ENCODE measurements around the gene STUM. TPM values are rescaled to one million over a fixed set of nuclear protein-coding genes. Genes with fewer than 3 reads are reported as not detected.
A peak's percentile ranks its signal among the peaks of the same experiment; 100 is the strongest.

The STUM gene
- total and polyA plus RNA-seq, 4 donors, result 4.8 to 21.1 (median 15.0) TPM

GRCh38 chr1:226652613-226653012 is 104.0 kb downstream of the STUM start:
- Histone ChIP-seq H3K27me3 (ENCODE audit: control insufficient read depth, insufficient read depth, low read length) (no peaks in the 10 kb centered on the region), H3K4me1 (ENCODE audit: control insufficient read depth, insufficient read depth, low read length) (peaks cover 56% of the 10 kb centered on the region), H3K36me3 (ENCODE audit: control insufficient read depth, insufficient read depth, low read length) (peaks cover 11% of the 10 kb centered on the region), H3K4me3 (ENCODE audit: low read depth, low read length) (no peak overlapping the region), H3K9me3 (ENCODE audit: control insufficient read depth, insufficient read depth, low read length) (no peaks in the 10 kb centered on the region), H3K27ac (ENCODE audit: low read depth, low read length) (no peak overlapping the region)
- WGBS (ENCODE audit: insufficient coverage), result 95% methylated on average over 5 of the region's 6 CpGs
- no peak for DNase-seq (ENCODE audit: low read depth in 4 of 6, low spot score in 6 of 6)

- H3K27ac ChIP-seq (ENCODE audit: low read depth, low read length), result peak overlapping the region; percentile 75
- peaks cover 64% of the 10 kb centered on the region for H3K4me1 ChIP-seq (ENCODE audit: control insufficient read depth, insufficient read depth, low read length)
- DNase-seq (ENCODE audit: low read depth in 4 of 6, low spot score in 6 of 6), result no peak
- no peaks in the 10 kb centered on the region for H3K27me3 ChIP-seq (ENCODE audit: control insufficient read depth, insufficient read depth, low read length)
- H3K4me3 ChIP-seq (ENCODE audit: low read depth, low read length), result no peak overlapping the region
- H3K36me3 ChIP-seq (ENCODE audit: control insufficient read depth, insufficient read depth, low read length), result peaks cover 4% of the 10 kb centered on the region
- H3K9me3 ChIP-seq (ENCODE audit: control insufficient read depth, insufficient read depth, low read length), result no peaks in the 10 kb centered on the region
- WGBS (ENCODE audit: insufficient coverage), result 84% methylated on average over 11 of the region's 11 CpGs
These were observed 104.9 kb downstream of the STUM start for GRCh38 chr1:226653311-226653921.

GRCh38 chr1:226654046-226654667 is 105.6 kb downstream of the STUM start:
- Histone ChIP-seq H3K27ac (ENCODE audit: low read depth, low read length) (peak overlapping the region; percentile 75), H3K9me3 (ENCODE audit: control insufficient read depth, insufficient read depth, low read length) (no peaks in the 10 kb centered on the region), H3K4me3 (ENCODE audit: low read depth, low read length) (no peak overlapping the region), H3K4me1 (ENCODE audit: control insufficient read depth, insufficient read depth, low read length) (peaks cover 72% of the 10 kb centered on the region), H3K27me3 (ENCODE audit: control insufficient read depth, insufficient read depth, low read length) (no peaks in the 10 kb centered on the region), H3K36me3 (ENCODE audit: control insufficient read depth, insufficient read depth, low read length) (peaks cover 5% of the 10 kb centered on the region)
- WGBS (ENCODE audit: insufficient coverage), result 45% methylated on average over 6 of the region's 8 CpGs
- DNase-seq (ENCODE audit: low read depth in 4 of 6, low spot score in 6 of 6), result no peak

GRCh38 chr1:226654668-226655055 is 106.1 kb downstream of the STUM start:
- Histone ChIP-seq H3K36me3 (ENCODE audit: control insufficient read depth, insufficient read depth, low read length) (peaks cover 7% of the 10 kb centered on the region), H3K27me3 (ENCODE audit: control insufficient read depth, insufficient read depth, low read length) (no peaks in the 10 kb centered on the region), H3K27ac (ENCODE audit: low read depth, low read length) (peak overlapping the region; percentile 75), H3K4me3 (ENCODE audit: low read depth, low read length) (no peak overlapping the region), H3K4me1 (ENCODE audit: control insufficient read depth, insufficient read depth, low read length) (peaks cover 77% of the 10 kb centered on the region), H3K9me3 (ENCODE audit: control insufficient read depth, insufficient read depth, low read length) (no peaks in the 10 kb centered on the region)
- no peak for DNase-seq (ENCODE audit: low read depth in 4 of 6, low spot score in 6 of 6)
- WGBS (ENCODE audit: insufficient coverage), result 67% methylated on average over 8 of the region's 8 CpGs

- peaks cover 7% of the 10 kb centered on the region for H3K36me3 ChIP-seq (ENCODE audit: control insufficient read depth, insufficient read depth, low read length)
- no peaks in the 10 kb centered on the region for H3K9me3 ChIP-seq (ENCODE audit: control insufficient read depth, insufficient read depth, low read length)
- H3K27ac ChIP-seq (ENCODE audit: low read depth, low read length), result peak overlapping the region; percentile 86
- 88% methylated on average over 5 of the region's 12 CpGs for WGBS (ENCODE audit: insufficient coverage)
- H3K4me1 ChIP-seq (ENCODE audit: control insufficient read depth, insufficient read depth, low read length), result peaks cover 78% of the 10 kb centered on the region
- no peak for DNase-seq (ENCODE audit: low read depth in 4 of 6, low spot score in 6 of 6)
- H3K27me3 ChIP-seq (ENCODE audit: control insufficient read depth, insufficient read depth, low read length), result no peaks in the 10 kb centered on the region
- H3K4me3 ChIP-seq (ENCODE audit: low read depth, low read length), result no peak overlapping the region
These were observed 106.9 kb downstream of the STUM start for GRCh38 chr1:226655251-226656163.

- peak overlapping the region; percentile 86 for H3K27ac ChIP-seq (ENCODE audit: low read depth, low read length)
- no peak for DNase-seq (ENCODE audit: low read depth in 4 of 6, low spot score in 6 of 6)
- H3K4me3 ChIP-seq (ENCODE audit: low read depth, low read length), result no peak overlapping the region
- peaks cover 78% of the 10 kb centered on the region for H3K4me1 ChIP-seq (ENCODE audit: control insufficient read depth, insufficient read depth, low read length)
- WGBS (ENCODE audit: insufficient coverage), result 68% methylated on average over 3 of the region's 4 CpGs
- peaks cover 10% of the 10 kb centered on the region for H3K36me3 ChIP-seq (ENCODE audit: control insufficient read depth, insufficient read depth, low read length)
- H3K27me3 ChIP-seq (ENCODE audit: control insufficient read depth, insufficient read depth, low read length), result no peaks in the 10 kb centered on the region
- H3K9me3 ChIP-seq (ENCODE audit: control insufficient read depth, insufficient read depth, low read length), result no peaks in the 10 kb centered on the region
These were observed 107.6 kb downstream of the STUM start for GRCh38 chr1:226656201-226656600.

- DNase-seq (ENCODE audit: low read depth in 4 of 6, low spot score in 6 of 6), result peak in 1 of 6 donors; percentile 57
- H3K27me3 ChIP-seq (ENCODE audit: control insufficient read depth, insufficient read depth, low read length), result no peaks in the 10 kb centered on the region
- H3K4me1 ChIP-seq (ENCODE audit: control insufficient read depth, insufficient read depth, low read length), result peaks cover 83% of the 10 kb centered on the region
- 45% methylated on average over 7 of the region's 12 CpGs for WGBS (ENCODE audit: insufficient coverage)
- no peaks in the 10 kb centered on the region for H3K9me3 ChIP-seq (ENCODE audit: control insufficient read depth, insufficient read depth, low read length)
- peaks cover 10% of the 10 kb centered on the region for H3K36me3 ChIP-seq (ENCODE audit: control insufficient read depth, insufficient read depth, low read length)
- H3K4me3 ChIP-seq (ENCODE audit: low read depth, low read length), result no peak overlapping the region
- peak overlapping the region; percentile 86 for H3K27ac ChIP-seq (ENCODE audit: low read depth, low read length)
These were observed 108.2 kb downstream of the STUM start for GRCh38 chr1:226656601-226657277.

- Histone ChIP-seq H3K4me3 (ENCODE audit: low read depth, low read length) (no peak overlapping the region), H3K27me3 (ENCODE audit: control insufficient read depth, insufficient read depth, low read length) (no peaks in the 10 kb centered on the region), H3K36me3 (ENCODE audit: control insufficient read depth, insufficient read depth, low read length) (peaks cover 10% of the 10 kb centered on the region), H3K4me1 (ENCODE audit: control insufficient read depth, insufficient read depth, low read length) (peaks cover 92% of the 10 kb centered on the region), H3K27ac (ENCODE audit: low read depth, low read length) (peak overlapping the region; percentile 86), H3K9me3 (ENCODE audit: control insufficient read depth, insufficient read depth, low read length) (no peaks in the 10 kb centered on the region)
- DNase-seq (ENCODE audit: low read depth in 4 of 6, low spot score in 6 of 6), result peak in 4 of 6 donors; percentile 51 to 81 (median 68)
- WGBS (ENCODE audit: insufficient coverage), result 25% methylated on average over 4 of the region's 10 CpGs
These were observed 109.5 kb downstream of the STUM start for GRCh38 chr1:226657895-226658545.
